ENCODE data around the gene KIF3A.

DNA sequence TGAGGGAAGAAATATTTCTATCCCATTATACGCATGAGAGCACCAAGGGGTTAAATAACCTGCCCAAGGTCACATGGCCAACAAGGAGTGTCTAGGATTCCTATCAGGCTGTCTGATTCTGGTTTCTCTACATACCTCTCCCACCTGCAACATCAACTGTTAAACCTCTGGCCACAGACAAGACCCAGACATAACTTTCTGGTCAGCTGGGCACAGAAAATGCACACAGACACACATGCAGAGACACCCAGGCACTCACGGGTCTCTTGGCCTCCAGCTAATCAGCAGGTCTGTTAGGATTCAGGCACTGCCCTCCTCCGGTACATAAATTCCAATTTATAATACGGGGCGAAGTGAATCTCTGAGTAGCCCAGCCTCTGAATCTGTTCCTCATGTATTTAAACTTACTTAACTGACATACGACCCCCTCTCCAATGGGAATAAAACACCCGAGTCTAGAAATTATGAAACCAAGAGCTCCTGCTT, 38.2 kb upstream of the KIF3A start:
- TF ChIP-seq, protein P1, sequence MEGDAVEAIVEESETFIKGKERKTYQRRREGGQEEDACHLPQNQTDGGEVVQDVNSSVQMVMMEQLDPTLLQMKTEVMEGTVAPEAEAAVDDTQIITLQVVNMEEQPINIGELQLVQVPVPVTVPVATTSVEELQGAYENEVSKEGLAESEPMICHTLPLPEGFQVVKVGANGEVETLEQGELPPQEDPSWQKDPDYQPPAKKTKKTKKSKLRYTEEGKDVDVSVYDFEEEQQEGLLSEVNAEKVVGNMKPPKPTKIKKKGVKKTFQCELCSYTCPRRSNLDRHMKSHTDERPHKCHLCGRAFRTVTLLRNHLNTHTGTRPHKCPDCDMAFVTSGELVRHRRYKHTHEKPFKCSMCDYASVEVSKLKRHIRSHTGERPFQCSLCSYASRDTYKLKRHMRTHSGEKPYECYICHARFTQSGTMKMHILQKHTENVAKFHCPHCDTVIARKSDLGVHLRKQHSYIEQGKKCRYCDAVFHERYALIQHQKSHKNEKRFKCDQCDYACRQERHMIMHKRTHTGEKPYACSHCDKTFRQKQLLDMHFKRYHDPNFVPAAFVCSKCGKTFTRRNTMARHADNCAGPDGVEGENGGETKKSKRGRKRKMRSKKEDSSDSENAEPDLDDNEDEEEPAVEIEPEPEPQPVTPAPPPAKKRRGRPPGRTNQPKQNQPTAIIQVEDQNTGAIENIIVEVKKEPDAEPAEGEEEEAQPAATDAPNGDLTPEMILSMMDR (IDR thresholded peaks at IDR 0.05) = no peak
- TF ChIP-seq POLR2AphosphoS5 (IDR thresholded peaks at IDR 0.05) = no peak
